A673 (cell line): ENCODE data around the gene SPDL1. TPM values are rescaled to one million over a fixed set of nuclear protein-coding genes. Genes with fewer than 3 reads are reported as not detected.
A peak's percentile ranks its signal among the peaks of the same experiment; 100 is the strongest.

Experiments
- BruUV-seq: library from RNA; stranded (reverse); fragments of 400-500 nt; replicated peaks from 2 replicates; lab custom pipeline; 2021; lab: Mats Ljungman, UMichigan
- CTCF ChIA-PET: fragments of 300-600 bp; sonication (Branson Sonifier 250); formaldehyde crosslinking; loops from one replicate; lab custom pipeline; 2022; ENCODE audit warnings: antibody characterized with exemption; lab: Charles Lee
- POLR2A ChIA-PET: fragments of 300-600 bp; sonication (Branson Sonifier 250); formaldehyde crosslinking; loops from one replicate; lab custom pipeline; 2022; ENCODE audit warnings: antibody characterized with exemption; ENCODE audit not compliant: low non-redundant PET; lab: Charles Lee
- DNase-seq: peaks from one replicate; pipeline ENCODE4 v3.0.0-alpha.2; 2015; ENCODE audit warnings: low spot score
- H3K27ac ChIP-seq: fragments of 200-600 bp; sonication (generic); 2 replicates; pipeline ENCODE4 v1.5.1; 2016; ENCODE audit warnings: mixed run types, low read depth, mild to moderate bottlenecking, mixed read lengths, antibody characterized with exemption, low read length; ENCODE audit not compliant: poor library complexity, severe bottlenecking
- H3K27me3 ChIP-seq: fragments of 200-600 bp; sonication (generic); replicated peaks from 2 replicates; pipeline ENCODE4 v1.6.1; 2017; ENCODE audit warnings: mixed run types, low read depth, mild to moderate bottlenecking, mixed read lengths, antibody characterized with exemption, low read length; ENCODE audit not compliant: insufficient read depth, poor library complexity
- H3K36me3 ChIP-seq: fragments of 200-600 bp; sonication (generic); 2 replicates; pipeline ENCODE4 v1.6.1; 2016; ENCODE audit warnings: mixed run types, mild to moderate bottlenecking, mixed read lengths, antibody characterized with exemption, low read length; ENCODE audit not compliant: insufficient read depth, poor library complexity, severe bottlenecking
- H3K4me1 ChIP-seq: fragments of 200-600 bp; sonication (generic); 2 replicates; pipeline ENCODE4 v1.6.1; 2017; ENCODE audit warnings: mixed run types, mild to moderate bottlenecking, mixed read lengths, antibody characterized with exemption, low read length; ENCODE audit not compliant: insufficient read depth, poor library complexity, severe bottlenecking
- H3K4me3 ChIP-seq: fragments of 200-600 bp; sonication (generic); 2 replicates; pipeline ENCODE4 v1.5.1; 2016; ENCODE audit warnings: low read depth, mixed run types, mild to moderate bottlenecking, mixed read lengths, low read length; ENCODE audit not compliant: poor library complexity, severe bottlenecking
- H3K9me3 ChIP-seq: fragments of 200-600 bp; sonication (generic); 2 replicates; pipeline ENCODE4 v1.6.1; 2016; ENCODE audit warnings: mixed run types, low read depth, mild to moderate bottlenecking, mixed read lengths, antibody characterized with exemption, low read length; ENCODE audit not compliant: poor library complexity, severe bottlenecking
- EZH2 ChIP-seq: fragments of 200-600 bp; sonication (generic); IDR thresholded peaks from 2 replicates; pipeline ENCODE4 v1.6.1; 2017; ENCODE audit warnings: borderline replicate concordance, low read depth, mild to moderate bottlenecking, mixed read lengths, antibody characterized with exemption, low read length; ENCODE audit not compliant: poor library complexity, severe bottlenecking
- intact Hi-C: fragments of 100-400 bp; cut with micrococcal nuclease; formaldehyde crosslinking; loops from one replicate; pipeline ENCODE4 v1.10.0; 2022; ENCODE audit not compliant: unreplicated experiment
- total RNA-seq: library from RNA; stranded (reverse); gene quantifications from 2 replicates; pipeline ENCODE4 v1.2.3, GENCODE V29; 2021
- TF ChIP-seq, protein P1 (sequence below): fragments of 300-800, 200-600 bp; sonication (generic); conservative IDR thresholded peaks from 2 replicates; pipeline ENCODE4 v1.5.1; 2017; ENCODE audit warnings: low read depth, mild to moderate bottlenecking, antibody characterized with exemption, low read length, moderate library complexity, mixed read lengths

SPDL1 gene
- total RNA-seq, 1 experiment from 2014 or later: 57.6 TPM

DNA sequence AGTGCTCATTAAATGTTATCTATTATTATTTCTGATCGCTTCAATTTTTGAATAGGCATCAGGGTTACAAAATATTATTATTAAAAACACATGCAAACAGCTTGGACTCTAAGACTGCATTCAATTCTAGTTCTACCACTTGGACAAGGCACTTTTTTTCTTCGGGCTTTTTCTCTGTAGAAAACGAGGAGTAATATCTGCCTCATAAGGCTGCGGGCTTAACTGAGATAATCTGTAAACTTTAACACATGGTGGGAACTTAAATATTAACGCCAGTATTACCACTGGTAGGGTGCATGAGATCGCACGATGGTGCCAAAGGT, 511 bp upstream of the SPDL1 start:
- H3K4me3 ChIP-seq: peak overlapping the region; percentile 88
- BruUV-seq: TSS peak; percentile 95
- H3K27ac ChIP-seq: peak overlapping the region; percentile 91

DNA sequence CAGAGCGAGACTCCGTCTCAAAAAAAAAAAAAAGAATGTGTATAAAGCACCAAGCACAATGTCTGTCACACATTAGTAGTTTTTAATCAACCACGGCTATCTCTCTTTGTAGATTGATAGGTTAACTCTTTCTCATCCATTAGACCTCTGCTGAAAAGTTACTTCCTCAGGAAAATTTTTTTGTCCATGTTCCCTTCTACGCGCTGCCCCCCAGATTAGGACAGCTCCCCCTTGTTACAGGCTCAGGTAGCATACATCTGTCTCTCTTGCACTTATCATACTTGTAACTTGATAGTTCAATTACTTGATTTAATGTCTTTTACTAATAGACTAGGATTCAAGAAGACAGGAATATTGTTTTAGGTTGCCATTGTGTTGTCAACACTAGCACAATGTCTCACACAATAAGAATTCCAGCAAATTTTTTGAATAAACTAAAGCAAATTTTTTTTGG, 1.5 kb downstream of the SPDL1 start:
- intact Hi-C loops: loop anchor here (5.0 kb wide), 2 partner anchors 283 to 632 kb away; partner anchors contain the start of gene SLIT3
- BruUV-seq: no TSS peak
- DNase-seq: no peak
- CTCF ChIA-PET: no interaction called here
- POLR2A ChIA-PET: no interaction called here
- Histone ChIP-seq H3K27me3 (no peaks in the 10 kb centered on the region), H3K9me3 (no peaks in the 10 kb centered on the region), H3K4me3 (peak overlapping the region; percentile 88), H3K27ac (no peak overlapping the region), H3K4me1 (peaks cover 6% of the 10 kb centered on the region), H3K36me3 (peaks cover 20% of the 10 kb centered on the region)
- TF ChIP-seq, protein P1, sequence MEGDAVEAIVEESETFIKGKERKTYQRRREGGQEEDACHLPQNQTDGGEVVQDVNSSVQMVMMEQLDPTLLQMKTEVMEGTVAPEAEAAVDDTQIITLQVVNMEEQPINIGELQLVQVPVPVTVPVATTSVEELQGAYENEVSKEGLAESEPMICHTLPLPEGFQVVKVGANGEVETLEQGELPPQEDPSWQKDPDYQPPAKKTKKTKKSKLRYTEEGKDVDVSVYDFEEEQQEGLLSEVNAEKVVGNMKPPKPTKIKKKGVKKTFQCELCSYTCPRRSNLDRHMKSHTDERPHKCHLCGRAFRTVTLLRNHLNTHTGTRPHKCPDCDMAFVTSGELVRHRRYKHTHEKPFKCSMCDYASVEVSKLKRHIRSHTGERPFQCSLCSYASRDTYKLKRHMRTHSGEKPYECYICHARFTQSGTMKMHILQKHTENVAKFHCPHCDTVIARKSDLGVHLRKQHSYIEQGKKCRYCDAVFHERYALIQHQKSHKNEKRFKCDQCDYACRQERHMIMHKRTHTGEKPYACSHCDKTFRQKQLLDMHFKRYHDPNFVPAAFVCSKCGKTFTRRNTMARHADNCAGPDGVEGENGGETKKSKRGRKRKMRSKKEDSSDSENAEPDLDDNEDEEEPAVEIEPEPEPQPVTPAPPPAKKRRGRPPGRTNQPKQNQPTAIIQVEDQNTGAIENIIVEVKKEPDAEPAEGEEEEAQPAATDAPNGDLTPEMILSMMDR: no peak
- no peak for TF ChIP-seq EZH2

More for the DNA sequence above, 511 bp upstream of the SPDL1 start:
- no peak for DNase-seq
- intact Hi-C loops: loop anchor here (5.0 kb wide), 2 partner anchors 281 to 634 kb away; partner anchors contain the start of gene SLIT3
- no peak for TF ChIP-seq EZH2
- TF ChIP-seq, protein P1: no peak
- H3K27me3 ChIP-seq: peaks cover 11% of the 10 kb centered on the region
- ChIA-PET CTCF (no interaction called here), POLR2A (no interaction called here)
- H3K9me3 ChIP-seq: no peaks in the 10 kb centered on the region
- peaks cover 6% of the 10 kb centered on the region for H3K4me1 ChIP-seq
- H3K36me3 ChIP-seq: peaks cover under 1% of the 10 kb centered on the region

DNA sequence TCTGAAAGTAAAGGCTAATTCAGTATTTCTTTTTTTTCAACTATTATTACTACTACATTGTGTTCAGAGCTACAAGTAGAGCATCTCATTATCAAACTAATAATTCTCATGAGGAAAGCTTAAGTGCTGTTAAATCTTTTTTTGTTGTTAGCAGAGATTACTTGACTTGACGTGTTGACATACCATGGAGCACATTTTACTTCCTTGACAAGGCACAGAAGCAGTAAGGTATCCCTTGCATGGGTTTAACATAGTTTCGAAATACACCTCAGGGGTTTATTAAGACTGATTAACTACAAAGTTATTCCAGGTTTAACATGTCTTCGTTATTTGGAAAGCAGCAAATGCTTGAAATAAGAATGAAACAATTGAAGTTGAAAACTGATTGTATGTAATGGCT, 7.0 kb downstream of the SPDL1 start:
- intact Hi-C loops: no loop called here
- Histone ChIP-seq H3K9me3 (no peaks in the 10 kb centered on the region), H3K4me3 (no peak overlapping the region), H3K27ac (no peak overlapping the region), H3K36me3 (peaks cover 76% of the 10 kb centered on the region), H3K4me1 (no peaks in the 10 kb centered on the region), H3K27me3 (no peaks in the 10 kb centered on the region)
- POLR2A ChIA-PET: no interaction called here
- no TSS peak for BruUV-seq
- CTCF ChIA-PET: no interaction called here
- DNase-seq: no peak
- no peak for TF ChIP-seq EZH2
- TF ChIP-seq, protein P1: no peak
